Hypothalamus (tissue), 51 donors: ENCODE measurements around the gene LYPD1.

Experiments
- DNase-seq, 51 donors: peaks; one replicate each; lab custom pipeline; 2025; lab: John Stamatoyannopoulos, UW

LYPD1 gene

GRCh38 chr2:132599556-132599955, 70.4 kb downstream of the LYPD1 start:
- DNase-seq: no peak

GRCh38 chr2:132598536-132598935, 71.5 kb downstream of the LYPD1 start:
- no peak for DNase-seq

- no peak for DNase-seq
Measured at GRCh38 chr2:132597831-132598230, 72.2 kb downstream of the LYPD1 start.

GRCh38 chr2:132597166-132597565, 72.8 kb downstream of the LYPD1 start:
- no peak for DNase-seq

GRCh38 chr2:132595693-132596092, 74.3 kb downstream of the LYPD1 start:
- no peak for DNase-seq

GRCh38 chr2:132595186-132595585, 74.8 kb downstream of the LYPD1 start:
- DNase-seq: no peak
